Endodermal cell (in vitro differentiated cells): ENCODE data around the gene MED16. TPM values are rescaled to one million over a fixed set of nuclear protein-coding genes. Genes with fewer than 3 reads are reported as not detected.

Source experiments
- DNase-seq: peaks from one replicate; pipeline ENCODE4 v3.0.0-alpha.2; 2017
- H3K27ac ChIP-seq: 2 replicates; pipeline ENCODE4 v1.5.1; 2013; ENCODE audit warnings: mild to moderate bottlenecking, low read depth, low read length, moderate library complexity
- H3K27me3 ChIP-seq: 2 replicates; pipeline ENCODE4 v1.6.1; 2013; ENCODE audit warnings: mild to moderate bottlenecking, low read length, moderate library complexity; ENCODE audit not compliant: insufficient read depth, control insufficient read depth, poor library complexity, severe bottlenecking
- H3K36me3 ChIP-seq: 2 replicates; pipeline ENCODE4 v1.7.0; 2013; ENCODE audit warnings: mild to moderate bottlenecking, low read length, moderate library complexity; ENCODE audit not compliant: control insufficient read depth, insufficient read depth
- H3K4me1 ChIP-seq: one replicate; pipeline ENCODE4 v1.7.0; 2013; ENCODE audit warnings: low read length; ENCODE audit not compliant: control insufficient read depth, insufficient read depth
- H3K4me3 ChIP-seq: 2 replicates; pipeline ENCODE4 v1.5.1; 2013; ENCODE audit warnings: mild to moderate bottlenecking, low read length, moderate library complexity
- H3K9ac ChIP-seq: 2 replicates; pipeline ENCODE4 v1.6.1; 2013; ENCODE audit warnings: mild to moderate bottlenecking, low read length, moderate library complexity; ENCODE audit not compliant: poor library complexity, severe bottlenecking; ENCODE audit errors: extremely low read depth
- H3K9me3 ChIP-seq: 2 replicates; pipeline ENCODE4 v1.6.1; 2013; ENCODE audit warnings: mild to moderate bottlenecking, low read length, moderate library complexity; ENCODE audit not compliant: control insufficient read depth
- H3K27ac Mint-ChIP-seq: 2 replicates; pipeline ENCODE4 v1.8.0; 2020; ENCODE audit warnings: mixed read lengths
- H3K27me3 Mint-ChIP-seq: 2 replicates; pipeline ENCODE4 v1.8.0; 2021; ENCODE audit warnings: mild to moderate bottlenecking, mixed read lengths; ENCODE audit not compliant: insufficient read depth
- H3K36me3 Mint-ChIP-seq: 2 replicates; pipeline ENCODE4 v1.8.0; 2020; ENCODE audit warnings: low read depth, mixed read lengths
- H3K4me1 Mint-ChIP-seq: 2 replicates; pipeline ENCODE4 v1.8.0; 2020; ENCODE audit warnings: mixed read lengths
- H3K4me3 Mint-ChIP-seq: 2 replicates; pipeline ENCODE4 v1.8.0; 2020; ENCODE audit warnings: mild to moderate bottlenecking, moderate library complexity, mixed read lengths
- H3K9me3 Mint-ChIP-seq: 2 replicates; pipeline ENCODE4 v1.8.0; 2020; ENCODE audit warnings: mild to moderate bottlenecking, mixed read lengths
- CTCF ChIP-seq: fragments of 200-600 bp; sonication (generic); conservative IDR thresholded peaks from 2 replicates; pipeline ENCODE4 v1.5.0; 2021; ENCODE audit warnings: antibody characterized with exemption, mild to moderate bottlenecking
- WGBS, 2 experiments: methylation state at CpG; one replicate each; pipeline versions ENCODE4 v1.1.5 to v1.1.7; 2013; ENCODE audit warnings: missing lambda C conversion rate in 2 of 2, mixed read lengths in 1 of 2; ENCODE audit not compliant: insufficient coverage in 1 of 2, insufficient read length in 1 of 2; 5-methylcytosine and 5-hydroxymethylcytosine counted together
- total RNA-seq, 2 donors: library from RNA; stranded (reverse); fragmentation: NEBNext Ultra II Directional in 1 of 2; extraction: Animal tissue kit (Norgen Biotek cat#: 25700) in 1 of 2; gene quantifications; 2 replicates in 1 of 2; 3 replicates in 1 of 2; pipeline ENCODE4 v1.2.1, GENCODE V29; 2021

Gene MED16
- total RNA-seq, 2 donors from 2014 or later = 75.8 to 92.4 TPM

- H3K27ac Mint-ChIP-seq = no peak overlapping the region
- Histone ChIP-seq H3K4me3 (no peak overlapping the region), H3K36me3 (peaks cover 40% of the 10 kb centered on the region), H3K9ac (no peak overlapping the region), H3K4me1 (no peaks in the 10 kb centered on the region), H3K9me3 (no peaks in the 10 kb centered on the region), H3K27me3 (no peaks in the 10 kb centered on the region), H3K27ac (no peak overlapping the region)
- H3K4me1 Mint-ChIP-seq = no peaks in the 10 kb centered on the region
- TF ChIP-seq CTCF = no peak
- DNase-seq = no peak
- 89% methylated on average over 7 to 10 of the region's 10 CpGs for WGBS, 2 experiments
- H3K27me3 Mint-ChIP-seq = no peaks in the 10 kb centered on the region
- H3K36me3 Mint-ChIP-seq = peaks cover 47% of the 10 kb centered on the region
- no peak overlapping the region for H3K4me3 Mint-ChIP-seq
- H3K9me3 Mint-ChIP-seq = no peaks in the 10 kb centered on the region
Measured at GRCh38 chr19:936175-936546, 43.2 kb upstream of the MED16 start.

- Histone ChIP-seq H3K4me3 (no peak overlapping the region), H3K9ac (no peak overlapping the region), H3K4me1 (no peaks in the 10 kb centered on the region), H3K36me3 (peaks cover 43% of the 10 kb centered on the region), H3K27me3 (no peaks in the 10 kb centered on the region), H3K27ac (no peak overlapping the region), H3K9me3 (no peaks in the 10 kb centered on the region)
- Mint-ChIP-seq H3K9me3 (no peaks in the 10 kb centered on the region), H3K27me3 (no peaks in the 10 kb centered on the region), H3K27ac (no peak overlapping the region), H3K4me3 (no peak overlapping the region), H3K36me3 (peaks cover 52% of the 10 kb centered on the region), H3K4me1 (no peaks in the 10 kb centered on the region)
- 95 to 96% methylated on average over 25 to 31 of the region's 31 CpGs for WGBS, 2 experiments
- DNase-seq = no peak
- TF ChIP-seq CTCF = no peak
Measured at GRCh38 chr19:934865-935479, 42.0 kb upstream of the MED16 start.

- WGBS, 2 experiments = 89 to 94% methylated on average over 17 to 29 of the region's 29 CpGs
- no peak for DNase-seq
- Histone ChIP-seq H3K27me3 (no peaks in the 10 kb centered on the region), H3K9ac (no peak overlapping the region), H3K9me3 (no peaks in the 10 kb centered on the region), H3K27ac (no peak overlapping the region), H3K4me3 (no peak overlapping the region), H3K36me3 (peaks cover 41% of the 10 kb centered on the region), H3K4me1 (no peaks in the 10 kb centered on the region)
- TF ChIP-seq CTCF = no peak
- Mint-ChIP-seq H3K4me1 (no peaks in the 10 kb centered on the region), H3K27me3 (no peaks in the 10 kb centered on the region), H3K27ac (no peak overlapping the region), H3K36me3 (peaks cover 49% of the 10 kb centered on the region), H3K9me3 (no peaks in the 10 kb centered on the region), H3K4me3 (no peak overlapping the region)
Measured at GRCh38 chr19:934197-934840, 41.3 kb upstream of the MED16 start.
